ENCODE results near the gene JAG1.

The JAG1 gene

GRCh38 chr20:10709916-10710315 lies 36.1 kb upstream of the JAG1 start:
- no peak for DNase-seq (ENCODE audit: low read depth)
- no peak for TF ChIP-seq CTCF (IDR thresholded peaks at IDR 0.05; ENCODE audit: insufficient read depth, low read depth, low read length, missing control alignments)

GRCh38 chr20:10708351-10709185 lies 34.8 kb upstream of the JAG1 start:
- no peak for DNase-seq (ENCODE audit: low read depth)
- no peak for TF ChIP-seq CTCF (IDR thresholded peaks at IDR 0.05; ENCODE audit: insufficient read depth, low read depth, low read length, missing control alignments)
- H3K4me3 ChIP-seq (ENCODE audit: low read depth, low read length) = no peak overlapping the region

More at GRCh38 chr20:10709916-10710315, 36.1 kb upstream of the JAG1 start:
- H3K4me3 ChIP-seq (ENCODE audit: low read depth, low read length) = no peak overlapping the region

GRCh38 chr20:10707791-10708190 lies 34.0 kb upstream of the JAG1 start:
- DNase-seq (ENCODE audit: low read depth) = no peak
- no peak overlapping the region for H3K4me3 ChIP-seq (ENCODE audit: low read depth, low read length)
- TF ChIP-seq CTCF (IDR thresholded peaks at IDR 0.05; ENCODE audit: insufficient read depth, low read depth, low read length, missing control alignments) = no peak

GRCh38 chr20:10707068-10707467 lies 33.3 kb upstream of the JAG1 start:
- no peak for DNase-seq (ENCODE audit: low read depth)
- no peak overlapping the region for H3K4me3 ChIP-seq (ENCODE audit: low read depth, low read length)
- TF ChIP-seq CTCF (IDR thresholded peaks at IDR 0.05; ENCODE audit: insufficient read depth, low read depth, low read length, missing control alignments) = no peak

GRCh38 chr20:10706460-10706811 lies 32.6 kb upstream of the JAG1 start:
- no peak overlapping the region for H3K4me3 ChIP-seq (ENCODE audit: low read depth, low read length)
- no peak for TF ChIP-seq CTCF (IDR thresholded peaks at IDR 0.05; ENCODE audit: insufficient read depth, low read depth, low read length, missing control alignments)
- no peak for DNase-seq (ENCODE audit: low read depth)

GRCh38 chr20:10705801-10706459 lies 32.1 kb upstream of the JAG1 start:
- no peak for DNase-seq (ENCODE audit: low read depth)
- H3K4me3 ChIP-seq (ENCODE audit: low read depth, low read length) = no peak overlapping the region
- no peak for TF ChIP-seq CTCF (IDR thresholded peaks at IDR 0.05; ENCODE audit: insufficient read depth, low read depth, low read length, missing control alignments)
